Mucosa of rectum (tissue), 2 donors: ENCODE data around the gene TNP1.

ENCODE experiments used
- H3K27ac ChIP-seq, 2 donors: one replicate each; pipeline ENCODE4 v1.7.0; 2013; ENCODE audit warnings: inconsistent platforms in 2 of 2, low read depth in 2 of 2, low read length in 2 of 2
- H3K27me3 ChIP-seq, 2 donors: one replicate each; pipeline ENCODE4 v1.7.0; 2013; ENCODE audit warnings: low read length in 2 of 2; ENCODE audit not compliant: control insufficient read depth in 2 of 2, insufficient read depth in 2 of 2
- H3K36me3 ChIP-seq, 2 donors: one replicate each; pipeline ENCODE4 v1.7.0; 2013; ENCODE audit warnings: low read length in 2 of 2; ENCODE audit not compliant: control insufficient read depth in 2 of 2, insufficient read depth in 2 of 2
- H3K4me1 ChIP-seq, 2 donors: one replicate each; pipeline ENCODE4 v1.7.0; 2013; ENCODE audit warnings: low read length in 2 of 2, mild to moderate bottlenecking in 1 of 2; ENCODE audit not compliant: control insufficient read depth in 2 of 2, insufficient read depth in 2 of 2
- H3K4me3 ChIP-seq, 2 donors: one replicate each; pipeline ENCODE4 v1.7.0; 2013; ENCODE audit warnings: low read length in 2 of 2
- H3K9ac ChIP-seq, 2 donors: one replicate each; pipeline ENCODE4 v1.7.0; 2013; ENCODE audit warnings: low read length in 2 of 2, low read depth in 1 of 2, mild to moderate bottlenecking in 1 of 2
- H3K9me3 ChIP-seq, 2 donors: one replicate each; pipeline ENCODE4 v1.7.0; 2013; ENCODE audit warnings: low read length in 2 of 2; ENCODE audit not compliant: control insufficient read depth in 2 of 2
- donor health status: healthy.
- donor health status: Normal muscosa, but diverticular disease.

Gene TNP1, protein sequence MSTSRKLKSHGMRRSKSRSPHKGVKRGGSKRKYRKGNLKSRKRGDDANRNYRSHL

DNA sequence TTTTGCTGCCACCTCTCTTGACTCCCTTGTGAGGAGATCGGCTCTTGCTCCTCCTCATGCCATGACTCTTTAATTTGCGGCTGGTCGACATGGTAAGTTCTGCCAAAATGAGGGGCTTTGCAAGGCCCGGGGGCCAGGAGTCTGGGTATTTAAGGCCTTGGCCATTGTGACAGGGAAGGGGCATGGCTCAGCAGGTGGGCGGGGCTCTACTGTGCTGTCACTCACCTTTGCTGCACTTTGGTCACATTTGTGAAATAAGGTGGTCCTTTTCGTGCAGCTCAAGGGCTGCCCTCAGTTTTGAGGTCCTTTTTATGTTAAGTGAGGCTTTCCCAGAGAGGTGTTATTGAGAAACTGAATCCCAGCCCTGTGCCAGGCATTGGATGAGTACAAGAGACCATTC, at the start of gene TNP1:
Gene TNP1 (minus strand): TSS at position 121 of the 400 bp plus-strand sequence. CDS start 30 bp downstream, at position 91.
- Histone ChIP-seq H3K9me3 (no peaks in the 10 kb centered on the region), H3K4me3 (no peak within 1 kb of the TSS), H3K27me3 (no peaks in the 10 kb centered on the region), H3K9ac (no peak within 1 kb of the TSS), H3K27ac (no peak within 1 kb of the TSS), H3K36me3 (no peaks in the 10 kb centered on the region), H3K4me1 (no peaks in the 10 kb centered on the region)

DNA sequence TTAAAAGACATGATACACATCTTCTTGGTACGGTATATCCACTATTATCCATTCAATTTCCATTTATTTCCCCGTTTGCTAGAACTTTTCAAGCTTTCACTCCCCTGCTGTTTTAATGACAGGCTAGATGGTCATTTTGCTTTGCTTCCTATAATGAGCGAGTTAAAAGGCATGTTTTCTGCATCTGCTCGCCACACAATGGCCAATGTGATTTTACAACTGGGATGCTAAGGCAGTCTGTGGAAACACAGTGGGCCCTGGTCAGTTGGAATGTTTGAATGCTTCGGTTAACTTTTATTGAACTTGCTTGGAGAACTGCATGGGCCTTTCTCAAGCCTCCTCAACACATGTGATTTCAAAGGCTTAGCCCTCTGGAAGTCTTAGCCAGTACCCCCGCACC, 48.4 kb upstream of the TNP1 start:
- no peaks in the 10 kb centered on the region for H3K36me3 ChIP-seq

DNA sequence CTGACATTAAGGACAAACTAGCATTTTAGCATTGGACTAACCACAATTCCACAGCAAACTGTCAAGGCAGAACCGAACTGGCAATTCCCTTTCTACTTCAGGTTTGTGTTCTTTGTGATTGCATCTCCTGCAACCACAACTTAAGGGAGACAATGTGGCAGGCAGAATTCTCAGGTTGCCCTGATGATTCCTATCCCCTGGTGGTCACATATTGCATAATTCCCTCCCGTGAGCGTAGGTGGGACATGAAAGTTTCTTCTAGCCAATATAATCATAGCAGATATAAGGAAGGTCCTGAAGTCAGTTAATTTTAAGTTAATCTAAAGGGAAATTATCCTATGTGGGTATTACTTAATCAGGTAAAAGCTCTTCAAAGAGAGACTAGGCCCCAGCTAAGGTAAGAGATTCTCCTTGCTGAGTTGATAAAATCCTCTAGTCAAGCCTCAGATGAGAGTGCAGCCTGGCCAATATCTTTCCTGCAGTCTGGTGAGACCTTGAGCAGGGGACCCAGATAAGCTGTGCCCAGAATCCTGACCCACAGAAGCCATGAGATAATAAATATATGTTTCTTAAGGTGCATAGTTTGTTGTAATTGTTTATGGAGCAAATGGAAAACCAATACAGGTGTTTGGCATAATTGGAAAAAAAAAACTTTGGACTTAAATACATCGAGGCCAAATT, 45.9 kb upstream of the TNP1 start:
- no peak overlapping the region for H3K9ac ChIP-seq
- H3K27me3 ChIP-seq = no peaks in the 10 kb centered on the region
- no peaks in the 10 kb centered on the region for H3K9me3 ChIP-seq
- H3K4me1 ChIP-seq = no peaks in the 10 kb centered on the region
- H3K36me3 ChIP-seq = no peaks in the 10 kb centered on the region
- no peak overlapping the region for H3K4me3 ChIP-seq
- H3K27ac ChIP-seq = no peak overlapping the region

More for the DNA sequence above, 48.4 kb upstream of the TNP1 start:
- H3K4me3 ChIP-seq = no peak overlapping the region
- H3K27me3 ChIP-seq = no peaks in the 10 kb centered on the region
- no peak overlapping the region for H3K9ac ChIP-seq
- no peak overlapping the region for H3K27ac ChIP-seq
- H3K9me3 ChIP-seq = no peaks in the 10 kb centered on the region
- H3K4me1 ChIP-seq = no peaks in the 10 kb centered on the region

DNA sequence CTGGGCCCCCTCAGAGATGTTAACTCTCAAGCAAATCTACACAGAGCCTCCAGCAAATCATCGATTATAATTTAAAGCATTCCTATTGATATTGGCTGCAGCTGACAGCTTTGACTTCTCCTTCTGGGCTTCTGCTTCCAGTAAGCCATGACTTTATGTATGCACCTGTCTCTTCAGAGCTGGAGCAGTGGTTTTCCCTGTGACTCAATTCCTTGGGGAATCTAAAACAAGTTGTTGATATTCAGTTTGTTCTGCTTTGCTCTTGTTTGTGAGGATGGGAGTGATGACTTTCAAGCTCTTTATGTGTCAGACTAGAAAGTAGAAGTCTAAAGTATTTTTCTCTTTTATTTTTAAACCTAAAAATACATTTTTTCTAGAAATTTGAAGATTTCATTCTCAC, 45.1 kb upstream of the TNP1 start:
- H3K4me1 ChIP-seq = no peaks in the 10 kb centered on the region
- no peaks in the 10 kb centered on the region for H3K9me3 ChIP-seq
- no peaks in the 10 kb centered on the region for H3K36me3 ChIP-seq
- no peak overlapping the region for H3K27ac ChIP-seq
- H3K4me3 ChIP-seq = no peak overlapping the region
- no peak overlapping the region for H3K9ac ChIP-seq
- no peaks in the 10 kb centered on the region for H3K27me3 ChIP-seq

DNA sequence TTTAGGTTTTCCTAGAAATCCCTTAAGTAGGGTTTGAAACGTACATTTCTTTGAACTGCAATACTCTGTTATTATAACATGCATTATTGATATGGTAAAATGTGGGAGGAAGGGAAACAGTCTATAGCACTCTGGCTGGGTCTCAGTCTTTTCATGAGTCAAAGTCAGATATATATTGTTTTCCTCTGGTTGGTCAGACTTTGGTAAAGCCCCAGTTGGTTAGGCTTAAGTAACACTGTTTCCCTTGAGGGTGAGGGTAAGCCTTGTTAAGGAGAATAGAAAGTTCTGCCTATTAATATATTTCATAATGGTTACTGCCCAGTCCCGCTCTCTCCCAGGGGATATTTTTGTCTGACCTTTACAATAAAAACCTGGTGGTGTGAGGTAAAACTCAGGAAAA, 44.7 kb upstream of the TNP1 start:
- Histone ChIP-seq H3K9me3 (no peaks in the 10 kb centered on the region), H3K27ac (no peak overlapping the region), H3K36me3 (no peaks in the 10 kb centered on the region), H3K4me1 (no peaks in the 10 kb centered on the region), H3K9ac (no peak overlapping the region), H3K4me3 (no peak overlapping the region), H3K27me3 (no peaks in the 10 kb centered on the region)

DNA sequence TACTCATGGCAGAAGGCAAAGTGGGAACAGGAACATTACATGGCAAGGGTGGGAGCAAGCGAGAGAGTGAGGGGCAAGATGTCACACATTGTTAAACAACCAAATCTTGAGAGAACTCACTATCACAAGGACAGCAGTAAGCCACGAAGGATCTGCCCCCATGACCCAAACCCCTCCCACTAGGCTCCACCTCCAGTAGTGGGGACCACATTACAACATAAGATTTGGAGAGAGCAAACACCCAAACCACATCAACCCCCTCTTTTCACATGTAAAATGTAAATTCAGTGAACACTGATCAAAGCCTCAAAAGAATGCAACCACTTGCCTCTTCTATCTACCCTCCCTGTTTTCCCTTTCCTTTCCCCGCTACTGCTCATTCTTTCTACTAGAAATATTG, 43.6 kb upstream of the TNP1 start:
- no peaks in the 10 kb centered on the region for H3K4me1 ChIP-seq
- H3K9me3 ChIP-seq = no peaks in the 10 kb centered on the region
- H3K36me3 ChIP-seq = no peaks in the 10 kb centered on the region
- no peak overlapping the region for H3K4me3 ChIP-seq
- H3K27me3 ChIP-seq = no peaks in the 10 kb centered on the region
- H3K27ac ChIP-seq = no peak overlapping the region
- no peak overlapping the region for H3K9ac ChIP-seq

DNA sequence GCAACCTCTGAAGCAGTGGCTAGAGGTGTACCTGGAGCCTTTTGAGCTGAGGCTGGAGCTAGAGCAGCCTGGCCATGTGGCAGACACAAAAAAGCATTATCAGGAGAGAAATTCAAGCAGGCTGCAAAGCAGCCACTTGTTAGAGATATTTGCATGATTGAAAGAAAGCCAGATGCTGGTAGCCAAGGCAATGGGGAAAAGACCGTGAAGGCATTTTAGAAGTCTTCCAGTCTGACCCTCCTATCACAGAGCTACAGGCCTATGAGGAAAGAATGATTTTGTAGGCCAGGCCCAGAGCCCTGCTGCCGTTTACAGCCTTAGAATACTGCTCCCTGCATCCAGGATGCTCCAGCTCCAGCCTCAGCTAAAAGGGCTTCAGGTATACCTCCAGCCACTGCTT, 41.4 kb upstream of the TNP1 start:
- H3K4me1 ChIP-seq = no peaks in the 10 kb centered on the region

DNA sequence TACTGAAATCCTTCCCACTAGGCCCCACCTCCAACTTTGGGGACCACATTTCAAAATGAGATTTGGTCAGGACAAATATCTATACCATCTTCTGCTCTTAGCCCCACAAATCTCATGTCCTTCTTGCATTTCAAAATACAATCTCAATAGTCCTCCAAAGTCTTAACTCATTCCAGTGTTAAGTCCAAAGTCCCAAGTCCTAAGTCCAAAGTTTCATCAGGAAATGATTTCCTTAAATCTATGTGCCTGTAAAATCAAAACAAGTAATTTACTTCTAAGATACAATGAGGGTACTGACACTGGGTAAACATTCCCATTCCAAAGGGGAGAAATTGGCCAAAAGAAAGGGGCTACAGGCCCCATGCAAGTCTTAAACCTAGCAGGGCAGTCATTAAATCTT, 40.5 kb upstream of the TNP1 start:
- Histone ChIP-seq H3K4me1 (no peaks in the 10 kb centered on the region), H3K4me3 (no peak overlapping the region), H3K36me3 (no peaks in the 10 kb centered on the region), H3K9ac (no peak overlapping the region), H3K9me3 (no peaks in the 10 kb centered on the region), H3K27ac (no peak overlapping the region), H3K27me3 (no peaks in the 10 kb centered on the region)

More for the DNA sequence above, 41.4 kb upstream of the TNP1 start:
- Histone ChIP-seq H3K27ac (no peak overlapping the region), H3K36me3 (no peaks in the 10 kb centered on the region), H3K27me3 (no peaks in the 10 kb centered on the region), H3K9me3 (no peaks in the 10 kb centered on the region), H3K9ac (no peak overlapping the region), H3K4me3 (no peak overlapping the region)

DNA sequence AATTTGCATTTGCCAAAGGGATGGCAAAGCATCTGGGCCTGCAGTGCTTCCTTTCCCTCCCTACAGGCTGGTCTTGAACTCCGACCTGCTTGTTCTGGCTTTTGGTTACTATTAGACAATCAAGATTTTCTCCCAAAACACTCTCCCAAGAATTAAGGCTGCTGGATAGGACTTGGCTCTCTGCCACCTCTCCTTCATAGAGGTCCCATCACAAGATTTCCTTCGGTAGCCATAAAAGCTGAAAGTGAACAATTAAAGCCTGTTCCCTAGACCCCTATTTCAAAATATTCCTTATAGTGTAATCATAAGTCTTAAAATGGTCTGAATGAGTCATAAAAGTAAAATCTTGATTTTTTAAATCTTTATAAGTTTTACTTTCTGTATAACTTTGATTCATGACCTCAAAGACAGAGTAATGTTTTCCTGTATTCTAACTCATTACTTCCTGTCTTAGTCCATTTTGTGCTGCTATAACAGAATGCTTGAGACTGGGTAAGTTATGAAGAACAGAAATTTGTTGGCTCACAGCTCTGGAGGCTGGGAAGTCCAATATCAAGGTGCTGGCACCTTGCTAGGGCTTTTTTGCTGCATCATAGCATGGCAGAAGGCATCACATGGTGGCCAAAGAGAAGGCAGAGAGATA, 37.8 kb upstream of the TNP1 start:
- H3K36me3 ChIP-seq = no peaks in the 10 kb centered on the region
- no peaks in the 10 kb centered on the region for H3K9me3 ChIP-seq
- H3K27ac ChIP-seq = no peak overlapping the region
- no peak overlapping the region for H3K9ac ChIP-seq
- H3K27me3 ChIP-seq = no peaks in the 10 kb centered on the region
- no peaks in the 10 kb centered on the region for H3K4me1 ChIP-seq
- no peak overlapping the region for H3K4me3 ChIP-seq

DNA sequence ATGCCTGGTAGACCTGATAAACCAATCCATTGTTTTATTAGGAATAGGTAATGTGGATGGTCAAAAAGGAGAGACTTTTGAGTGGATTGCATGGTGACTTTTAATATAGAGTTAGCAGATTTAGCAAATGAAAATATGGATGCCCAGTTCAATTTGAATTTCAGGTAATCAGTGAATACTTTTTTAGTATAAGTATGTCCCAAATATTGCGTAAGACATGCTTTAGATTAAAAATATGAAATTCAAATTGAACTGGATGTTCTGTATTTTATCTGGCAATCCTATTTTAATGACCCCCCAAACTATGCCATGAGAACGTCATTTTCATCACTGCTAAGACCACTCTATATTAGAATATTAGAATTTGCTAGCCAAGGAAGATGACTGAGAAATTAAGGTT, 30.3 kb upstream of the TNP1 start:
- Histone ChIP-seq H3K9me3 (no peaks in the 10 kb centered on the region), H3K27ac (no peak overlapping the region), H3K4me1 (no peaks in the 10 kb centered on the region), H3K27me3 (no peaks in the 10 kb centered on the region), H3K9ac (no peak overlapping the region), H3K36me3 (no peaks in the 10 kb centered on the region), H3K4me3 (no peak overlapping the region)
